ENCODE measurements around the gene IL16.

The IL16 gene

GRCh38 chr15:81224232-81224631 lies 27.6 kb downstream of the IL16 start:
- Histone ChIP-seq H3K27ac (ENCODE audit: low read depth, low read length) (no peak overlapping the region), H3K9ac (ENCODE audit: low read length) (no peak overlapping the region), H3K4me3 (ENCODE audit: insufficient read depth, low read length, poor library complexity, severe bottlenecking) (no peak overlapping the region), H3K36me3 (ENCODE audit: low read length) (no peaks in the 10 kb centered on the region), H3K27me3 (ENCODE audit: low read length) (no peaks in the 10 kb centered on the region), H3K9me3 (ENCODE audit: insufficient read depth, low read length) (no peaks in the 10 kb centered on the region), H3F3A (ENCODE audit: insufficient read depth) (no peaks in the 10 kb centered on the region), H3K4me2 (ENCODE audit: low read depth, low read length, poor library complexity, severe bottlenecking) (no peak overlapping the region), H4K20me1 (ENCODE audit: low read depth, low read length) (no peaks in the 10 kb centered on the region), H3K9me2 (replicated peaks; ENCODE audit: insufficient read depth, low read length) (no peaks in the 10 kb centered on the region), H2AFZ (ENCODE audit: low read depth, low read length, severe bottlenecking) (no peak overlapping the region), H3K79me2 (ENCODE audit: insufficient read depth, low read length) (no peaks in the 10 kb centered on the region)
- no peak for TF ChIP-seq EZH2phosphoT487 (conservative IDR thresholded peaks at IDR 0.05; ENCODE audit: low read length)
- TF ChIP-seq CTCF (IDR thresholded peaks at IDR 0.05; ENCODE audit: insufficient read depth, low read length, poor library complexity, severe bottlenecking): no peak

GRCh38 chr15:81225161-81225671 lies 28.5 kb downstream of the IL16 start:
- Histone ChIP-seq H3K9me3 (ENCODE audit: insufficient read depth, low read length) (no peaks in the 10 kb centered on the region), H3K9me2 (replicated peaks; ENCODE audit: insufficient read depth, low read length) (no peaks in the 10 kb centered on the region), H2AFZ (ENCODE audit: low read depth, low read length, severe bottlenecking) (no peak overlapping the region), H3K9ac (ENCODE audit: low read length) (no peak overlapping the region), H3K36me3 (ENCODE audit: low read length) (no peaks in the 10 kb centered on the region), H3K4me2 (ENCODE audit: low read depth, low read length, poor library complexity, severe bottlenecking) (no peak overlapping the region), H4K20me1 (ENCODE audit: low read depth, low read length) (no peaks in the 10 kb centered on the region), H3F3A (ENCODE audit: insufficient read depth) (no peaks in the 10 kb centered on the region), H3K27ac (ENCODE audit: low read depth, low read length) (no peak overlapping the region), H3K4me3 (ENCODE audit: insufficient read depth, low read length, poor library complexity, severe bottlenecking) (no peak overlapping the region), H3K27me3 (ENCODE audit: low read length) (no peaks in the 10 kb centered on the region), H3K79me2 (ENCODE audit: insufficient read depth, low read length) (no peaks in the 10 kb centered on the region)
- TF ChIP-seq CTCF (IDR thresholded peaks at IDR 0.05; ENCODE audit: insufficient read depth, low read length, poor library complexity, severe bottlenecking) (no peak), EZH2phosphoT487 (conservative IDR thresholded peaks at IDR 0.05; ENCODE audit: low read length) (no peak)

- Histone ChIP-seq H3K4me3 (ENCODE audit: insufficient read depth, low read length, poor library complexity, severe bottlenecking) (no peak overlapping the region), H4K20me1 (ENCODE audit: low read depth, low read length) (no peaks in the 10 kb centered on the region), H3K9me2 (replicated peaks; ENCODE audit: insufficient read depth, low read length) (no peaks in the 10 kb centered on the region), H3K79me2 (ENCODE audit: insufficient read depth, low read length) (no peaks in the 10 kb centered on the region), H3K27me3 (ENCODE audit: low read length) (no peaks in the 10 kb centered on the region), H3K36me3 (ENCODE audit: low read length) (no peaks in the 10 kb centered on the region), H3K9me3 (ENCODE audit: insufficient read depth, low read length) (no peaks in the 10 kb centered on the region), H3K27ac (ENCODE audit: low read depth, low read length) (no peak overlapping the region), H2AFZ (ENCODE audit: low read depth, low read length, severe bottlenecking) (no peak overlapping the region), H3K9ac (ENCODE audit: low read length) (no peak overlapping the region), H3F3A (ENCODE audit: insufficient read depth) (no peaks in the 10 kb centered on the region), H3K4me2 (ENCODE audit: low read depth, low read length, poor library complexity, severe bottlenecking) (no peak overlapping the region)
- TF ChIP-seq CTCF (IDR thresholded peaks at IDR 0.05; ENCODE audit: insufficient read depth, low read length, poor library complexity, severe bottlenecking): no peak
- TF ChIP-seq EZH2phosphoT487 (conservative IDR thresholded peaks at IDR 0.05; ENCODE audit: low read length): no peak
Measured at GRCh38 chr15:81227716-81228115, 31.0 kb downstream of the IL16 start.

All from SU-DHL-6 (cell line).